NCI-H1436 treated with DMSO at 0.1 percent for 48 hours (cell line): ENCODE measurements around the gene CD177.
"Not testable (repeated sequence)": the region's sequence is repeated elsewhere in the genome, so short reads cannot be mapped to it uniquely, and the experiment has no call there.

ENCODE experiments used
- DNase-seq: peaks from one replicate; lab custom pipeline; 2025; lab: John Stamatoyannopoulos, UW

Gene CD177

GRCh38 chr19:43353606-43354304, at the start of gene CD177:
Gene CD177, plus strand, starts transcription at chr19:43353686. Its CDS starts 29 bp downstream, at chr19:43353715.
- no peak for DNase-seq

- DNase-seq, result no peak
Observed at GRCh38 chr19:43305642-43306041, 47.8 kb upstream of the CD177 start.

GRCh38 chr19:43306097-43306496, 47.4 kb upstream of the CD177 start:
- no peak for DNase-seq

- DNase-seq, result no peak
Observed at GRCh38 chr19:43308244-43308815, 45.2 kb upstream of the CD177 start.

- DNase-seq, result no peak
Observed at GRCh38 chr19:43309466-43309865, 44.0 kb upstream of the CD177 start.

GRCh38 chr19:43310221-43310620, 43.3 kb upstream of the CD177 start:
- no peak for DNase-seq

- DNase-seq, result no peak
Observed at GRCh38 chr19:43311256-43311655, 42.2 kb upstream of the CD177 start.

GRCh38 chr19:43311706-43312105, 41.8 kb upstream of the CD177 start:
- DNase-seq, result no peak

- no peak for DNase-seq
Observed at GRCh38 chr19:43313711-43314495, 39.6 kb upstream of the CD177 start.

GRCh38 chr19:43315851-43316250, 37.6 kb upstream of the CD177 start:
- no peak for DNase-seq

- DNase-seq, result no peak
Observed at GRCh38 chr19:43316591-43317319, 36.7 kb upstream of the CD177 start.

GRCh38 chr19:43318203-43318602, 35.3 kb upstream of the CD177 start:
- no peak for DNase-seq

GRCh38 chr19:43318796-43319314, 34.6 kb upstream of the CD177 start:
- DNase-seq, result no peak

- no peak for DNase-seq
Observed at GRCh38 chr19:43320546-43320945, 32.9 kb upstream of the CD177 start.

GRCh38 chr19:43326761-43327160, 26.7 kb upstream of the CD177 start:
- DNase-seq, result not testable (repeated sequence)

GRCh38 chr19:43328561-43328960, 24.9 kb upstream of the CD177 start:
- DNase-seq, result not testable (repeated sequence)

GRCh38 chr19:43329049-43329448, 24.4 kb upstream of the CD177 start:
- not testable (repeated sequence) for DNase-seq

- DNase-seq, result no peak
Observed at GRCh38 chr19:43329989-43330388, 23.5 kb upstream of the CD177 start.

- DNase-seq, result no peak
Observed at GRCh38 chr19:43330726-43331434, 22.6 kb upstream of the CD177 start.

- no peak for DNase-seq
Observed at GRCh38 chr19:43331435-43332010, 22.0 kb upstream of the CD177 start.
